ENCODE data around the gene SUCO.

The SUCO gene

DNA sequence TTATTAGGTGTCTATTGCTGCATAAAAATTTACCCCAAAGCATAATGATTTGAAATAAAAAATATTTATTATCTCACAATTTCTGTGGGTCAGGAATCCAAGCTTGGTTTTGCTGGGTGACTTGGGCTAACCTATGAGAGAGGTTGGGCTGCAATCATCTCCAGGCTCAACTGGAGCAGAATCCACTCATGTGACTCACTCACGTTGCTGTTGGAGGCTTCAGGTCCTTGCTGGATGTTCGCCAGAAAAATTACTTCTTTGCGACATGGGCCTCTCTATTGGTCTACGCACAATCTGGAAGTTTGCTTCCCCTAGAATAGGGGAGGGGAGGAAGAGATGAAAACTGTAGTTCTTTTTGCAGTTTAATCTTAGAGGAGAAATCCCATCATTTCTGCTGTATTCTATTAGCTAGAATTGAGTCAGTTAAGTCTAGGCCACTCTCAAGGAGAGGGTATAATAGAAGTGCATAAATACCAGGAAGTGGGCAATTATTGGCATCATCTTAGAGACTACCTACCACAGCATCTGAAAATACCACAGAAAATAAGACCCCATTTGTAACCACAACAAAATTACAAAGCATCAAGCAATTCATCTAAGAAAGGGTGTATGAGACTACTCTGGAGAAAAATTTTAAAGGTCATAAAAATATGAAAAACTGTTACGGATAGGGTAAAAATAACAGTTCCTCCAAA lies 120.2 kb downstream of the SUCO start:
- no peak for DNase-seq

DNA sequence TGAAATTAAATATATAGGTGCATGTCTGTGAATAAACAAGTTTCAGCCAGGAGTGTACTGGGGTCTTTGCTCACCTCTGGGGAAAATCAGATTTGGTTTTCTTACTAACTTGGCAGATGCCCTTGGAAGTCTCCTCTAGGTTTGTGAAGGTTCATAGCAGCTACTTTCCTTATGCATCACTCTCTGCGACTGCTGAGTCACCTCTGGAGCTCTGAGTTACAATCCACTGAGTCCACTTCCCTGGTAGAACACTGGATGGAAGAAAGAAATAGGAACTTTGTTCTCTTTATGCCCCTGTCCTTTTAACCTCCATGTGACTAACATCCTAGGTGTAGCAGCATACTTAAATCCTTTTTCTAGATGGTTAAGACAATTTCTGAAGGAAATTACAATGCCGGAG lies 121.6 kb downstream of the SUCO start:
- DNase-seq = no peak

DNA sequence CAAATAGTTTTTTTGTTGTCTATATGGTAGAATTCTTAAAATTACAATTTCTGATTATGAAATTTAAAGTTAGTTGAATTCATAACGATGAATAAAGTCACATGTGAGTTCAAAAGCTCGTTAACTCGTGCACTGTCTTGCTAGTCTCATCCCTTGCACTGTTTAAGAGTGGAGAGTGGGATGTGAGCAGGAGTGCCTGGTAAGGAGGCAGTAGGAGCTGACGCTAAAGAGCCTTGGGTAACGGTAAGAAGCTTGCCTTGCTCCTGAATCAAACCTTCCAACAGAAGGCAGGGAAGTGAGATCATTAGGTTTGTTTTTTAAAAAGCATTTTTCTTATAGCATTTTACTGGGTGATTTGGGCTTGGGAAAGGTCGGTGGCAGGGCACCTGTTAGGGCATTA lies 123.6 kb downstream of the SUCO start:
- no peak for DNase-seq

DNA sequence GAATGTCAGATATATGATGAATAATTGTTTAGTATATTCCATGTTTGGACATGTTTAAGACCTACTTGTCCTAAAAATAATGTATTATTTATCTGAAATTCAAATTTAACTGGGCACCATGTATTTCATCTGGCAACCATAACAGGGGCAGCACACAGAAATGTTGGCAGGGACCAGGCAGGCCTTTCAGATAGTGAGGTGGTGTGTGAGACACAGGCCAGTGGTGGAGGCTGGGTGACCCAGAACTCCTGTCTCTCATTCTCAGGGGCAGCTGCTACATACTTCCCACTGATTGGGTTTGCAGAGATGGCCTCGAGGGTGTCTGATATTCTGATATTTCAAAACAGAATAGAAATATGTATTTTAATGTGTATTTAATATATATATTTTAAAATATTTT lies 124.6 kb downstream of the SUCO start:
- DNase-seq = no peak

DNA sequence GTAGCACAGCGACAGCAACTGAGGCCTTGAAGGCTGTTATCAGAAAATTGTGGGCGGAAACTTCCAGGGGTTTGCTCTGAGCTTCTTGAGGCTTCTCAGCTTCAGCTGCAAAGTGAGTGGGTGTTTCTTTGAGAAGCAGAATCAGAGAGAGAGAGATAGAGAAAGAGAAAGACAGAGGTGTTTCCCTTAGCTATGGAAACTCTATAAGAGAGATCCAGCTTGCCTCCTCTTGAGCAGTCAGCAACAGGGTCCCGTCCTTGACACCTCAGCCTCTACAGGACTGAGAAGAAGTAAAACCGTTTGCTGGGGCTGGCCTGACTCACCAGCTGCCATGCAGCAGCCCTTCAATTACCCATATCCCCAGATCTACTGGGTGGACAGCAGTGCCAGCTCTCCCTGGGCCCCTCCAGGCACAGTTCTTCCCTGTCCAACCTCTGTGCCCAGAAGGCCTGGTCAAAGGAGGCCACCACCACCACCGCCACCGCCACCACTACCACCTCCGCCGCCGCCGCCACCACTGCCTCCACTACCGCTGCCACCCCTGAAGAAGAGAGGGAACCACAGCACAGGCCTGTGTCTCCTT lies 126.0 kb downstream of the SUCO start, which contains the start of gene FASLG:
FASLG (plus strand) TSS at position 233 of the 583 bp plus-strand sequence; CDS start at position 332, 99 bp downstream.
- DNase-seq = no peak

DNA sequence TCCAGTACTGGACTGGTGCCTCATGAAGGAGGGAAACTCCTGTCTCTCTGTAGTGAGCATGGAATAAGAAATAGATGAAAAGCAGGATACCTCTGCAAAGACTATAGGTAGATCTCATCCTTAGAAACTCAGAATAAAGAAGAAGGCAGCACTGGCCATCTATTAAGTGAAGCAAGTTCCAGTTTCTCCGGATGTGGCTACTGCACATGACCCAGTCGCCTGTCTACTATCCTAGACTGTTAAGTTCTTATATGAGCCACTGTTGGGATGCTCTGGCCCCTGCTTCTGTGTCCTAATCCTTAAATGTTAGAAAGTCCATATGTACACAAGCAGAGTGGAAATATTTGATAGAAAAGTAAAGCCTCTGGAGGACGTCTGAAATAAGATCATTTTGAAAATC lies 128.2 kb downstream of the SUCO start:
- DNase-seq = no peak
